PC-3 (cell line): Measurements from ENCODE around the gene PCDH18.

Source experiments
- EZH2 ChIP-seq: fragments of 300-600 bp; sonication (generic); IDR thresholded peaks from one replicate; pipeline ENCODE4 v1.6.1; 2017; ENCODE audit warnings: antibody characterized with exemption, mild to moderate bottlenecking, low read length; ENCODE audit not compliant: unreplicated experiment
- TF ChIP-seq, protein P1 (sequence below): fragments of 300-600 bp; sonication (generic); conservative IDR thresholded peaks from 2 replicates; pipeline ENCODE4 v1.5.1; 2017; ENCODE audit warnings: antibody characterized with exemption, low read depth, mild to moderate bottlenecking, low read length

GRCh38 chr4:137474711-137475301, 57.5 kb downstream of the PCDH18 start:
- TF ChIP-seq, protein P1, sequence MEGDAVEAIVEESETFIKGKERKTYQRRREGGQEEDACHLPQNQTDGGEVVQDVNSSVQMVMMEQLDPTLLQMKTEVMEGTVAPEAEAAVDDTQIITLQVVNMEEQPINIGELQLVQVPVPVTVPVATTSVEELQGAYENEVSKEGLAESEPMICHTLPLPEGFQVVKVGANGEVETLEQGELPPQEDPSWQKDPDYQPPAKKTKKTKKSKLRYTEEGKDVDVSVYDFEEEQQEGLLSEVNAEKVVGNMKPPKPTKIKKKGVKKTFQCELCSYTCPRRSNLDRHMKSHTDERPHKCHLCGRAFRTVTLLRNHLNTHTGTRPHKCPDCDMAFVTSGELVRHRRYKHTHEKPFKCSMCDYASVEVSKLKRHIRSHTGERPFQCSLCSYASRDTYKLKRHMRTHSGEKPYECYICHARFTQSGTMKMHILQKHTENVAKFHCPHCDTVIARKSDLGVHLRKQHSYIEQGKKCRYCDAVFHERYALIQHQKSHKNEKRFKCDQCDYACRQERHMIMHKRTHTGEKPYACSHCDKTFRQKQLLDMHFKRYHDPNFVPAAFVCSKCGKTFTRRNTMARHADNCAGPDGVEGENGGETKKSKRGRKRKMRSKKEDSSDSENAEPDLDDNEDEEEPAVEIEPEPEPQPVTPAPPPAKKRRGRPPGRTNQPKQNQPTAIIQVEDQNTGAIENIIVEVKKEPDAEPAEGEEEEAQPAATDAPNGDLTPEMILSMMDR: no peak
- TF ChIP-seq EZH2: no peak
